Measurements from ENCODE around the gene CCNK. TPM values are rescaled to one million over a fixed set of nuclear protein-coding genes. Genes with fewer than 3 reads are reported as not detected.

CCNK gene
- total RNA-seq, 1 donor from 2014 or later, result 80.8 TPM

GRCh38 chr14:99513946-99514551 is 32.8 kb downstream of the CCNK start:
- H3K9me3 Mint-ChIP-seq, result no peaks in the 10 kb centered on the region
- no peak overlapping the region for H3K4me3 Mint-ChIP-seq
- H3K27ac Mint-ChIP-seq, result no peak overlapping the region
- no peak for DNase-seq (ENCODE audit: low spot score)
- no peaks in the 10 kb centered on the region for H3K27me3 Mint-ChIP-seq (ENCODE audit: insufficient read depth)
- no peaks in the 10 kb centered on the region for H3K4me1 Mint-ChIP-seq (ENCODE audit: low read depth)
- peaks cover 8% of the 10 kb centered on the region for H3K36me3 Mint-ChIP-seq (ENCODE audit: low read depth)
- intact Hi-C loops (cut with micrococcal nuclease), result no loop called here

GRCh38 chr14:99514552-99515300 is 33.5 kb downstream of the CCNK start:
- DNase-seq (ENCODE audit: low spot score), result no peak
- no peaks in the 10 kb centered on the region for H3K9me3 Mint-ChIP-seq
- intact Hi-C loops (cut with micrococcal nuclease), result no loop called here
- no peaks in the 10 kb centered on the region for H3K4me1 Mint-ChIP-seq (ENCODE audit: low read depth)
- H3K27ac Mint-ChIP-seq, result no peak overlapping the region
- peaks cover 2% of the 10 kb centered on the region for H3K36me3 Mint-ChIP-seq (ENCODE audit: low read depth)
- no peak overlapping the region for H3K4me3 Mint-ChIP-seq
- no peaks in the 10 kb centered on the region for H3K27me3 Mint-ChIP-seq (ENCODE audit: insufficient read depth)

- Mint-ChIP-seq H3K4me3 (no peak overlapping the region), H3K9me3 (no peaks in the 10 kb centered on the region), H3K4me1 (ENCODE audit: low read depth) (no peaks in the 10 kb centered on the region), H3K27me3 (ENCODE audit: insufficient read depth) (no peaks in the 10 kb centered on the region), H3K36me3 (ENCODE audit: low read depth) (peaks cover 1% of the 10 kb centered on the region), H3K27ac (no peak overlapping the region)
- intact Hi-C loops (cut with micrococcal nuclease), result no loop called here
- no peak for DNase-seq (ENCODE audit: low spot score)
These were observed 34.3 kb downstream of the CCNK start for GRCh38 chr14:99515301-99516155.

- no peak overlapping the region for H3K4me3 Mint-ChIP-seq
- no peak for DNase-seq (ENCODE audit: low spot score)
- H3K4me1 Mint-ChIP-seq (ENCODE audit: low read depth), result no peaks in the 10 kb centered on the region
- H3K27me3 Mint-ChIP-seq (ENCODE audit: insufficient read depth), result no peaks in the 10 kb centered on the region
- peaks cover 1% of the 10 kb centered on the region for H3K36me3 Mint-ChIP-seq (ENCODE audit: low read depth)
- intact Hi-C loops (cut with micrococcal nuclease), result no loop called here
- H3K27ac Mint-ChIP-seq, result no peak overlapping the region
- no peaks in the 10 kb centered on the region for H3K9me3 Mint-ChIP-seq
These were observed 35.1 kb downstream of the CCNK start for GRCh38 chr14:99516156-99516870.

- Mint-ChIP-seq H3K4me3 (no peak overlapping the region), H3K9me3 (no peaks in the 10 kb centered on the region), H3K27me3 (ENCODE audit: insufficient read depth) (no peaks in the 10 kb centered on the region), H3K36me3 (ENCODE audit: low read depth) (no peaks in the 10 kb centered on the region), H3K27ac (no peak overlapping the region), H3K4me1 (ENCODE audit: low read depth) (no peaks in the 10 kb centered on the region)
- intact Hi-C loops (cut with micrococcal nuclease), result no loop called here
- no peak for DNase-seq (ENCODE audit: low spot score)
These were observed 35.8 kb downstream of the CCNK start for GRCh38 chr14:99516871-99517642.

GRCh38 chr14:99517643-99518381 is 36.6 kb downstream of the CCNK start:
- intact Hi-C loops (cut with micrococcal nuclease), result loop anchor here (1.0 kb wide), 2 partner anchors 111 to 367 kb away; no protein-coding TSS in a partner anchor
- Mint-ChIP-seq H3K4me3 (no peak overlapping the region), H3K36me3 (ENCODE audit: low read depth) (no peaks in the 10 kb centered on the region), H3K9me3 (no peaks in the 10 kb centered on the region), H3K4me1 (ENCODE audit: low read depth) (no peaks in the 10 kb centered on the region), H3K27ac (no peak overlapping the region), H3K27me3 (ENCODE audit: insufficient read depth) (no peaks in the 10 kb centered on the region)
- DNase-seq (ENCODE audit: low spot score), result no peak

GRCh38 chr14:99518441-99519346 is 37.5 kb downstream of the CCNK start:
- H3K9me3 Mint-ChIP-seq, result no peaks in the 10 kb centered on the region
- no peak overlapping the region for H3K27ac Mint-ChIP-seq
- intact Hi-C loops (cut with micrococcal nuclease), result loop anchor here (1.0 kb wide), 2 partner anchors 111 to 367 kb away; no protein-coding TSS in a partner anchor
- no peaks in the 10 kb centered on the region for H3K36me3 Mint-ChIP-seq (ENCODE audit: low read depth)
- H3K4me3 Mint-ChIP-seq, result no peak overlapping the region
- no peaks in the 10 kb centered on the region for H3K4me1 Mint-ChIP-seq (ENCODE audit: low read depth)
- no peaks in the 10 kb centered on the region for H3K27me3 Mint-ChIP-seq (ENCODE audit: insufficient read depth)
- DNase-seq (ENCODE audit: low spot score), result peak; percentile 71

GRCh38 chr14:99519347-99519881 is 38.2 kb downstream of the CCNK start:
- H3K4me1 Mint-ChIP-seq (ENCODE audit: low read depth), result no peaks in the 10 kb centered on the region
- no peak overlapping the region for H3K27ac Mint-ChIP-seq
- H3K4me3 Mint-ChIP-seq, result no peak overlapping the region
- H3K36me3 Mint-ChIP-seq (ENCODE audit: low read depth), result no peaks in the 10 kb centered on the region
- no peaks in the 10 kb centered on the region for H3K9me3 Mint-ChIP-seq
- H3K27me3 Mint-ChIP-seq (ENCODE audit: insufficient read depth), result no peaks in the 10 kb centered on the region
- no peak for DNase-seq (ENCODE audit: low spot score)
- intact Hi-C loops (cut with micrococcal nuclease), result no loop called here

- Mint-ChIP-seq H3K36me3 (ENCODE audit: low read depth) (no peaks in the 10 kb centered on the region), H3K4me1 (ENCODE audit: low read depth) (peaks cover 3% of the 10 kb centered on the region), H3K27me3 (ENCODE audit: insufficient read depth) (no peaks in the 10 kb centered on the region), H3K27ac (no peak overlapping the region), H3K9me3 (no peaks in the 10 kb centered on the region), H3K4me3 (no peak overlapping the region)
- no peak for DNase-seq (ENCODE audit: low spot score)
- intact Hi-C loops (cut with micrococcal nuclease), result no loop called here
These were observed 38.8 kb downstream of the CCNK start for GRCh38 chr14:99519931-99520421.

- Mint-ChIP-seq H3K36me3 (ENCODE audit: low read depth) (no peaks in the 10 kb centered on the region), H3K27me3 (ENCODE audit: insufficient read depth) (no peaks in the 10 kb centered on the region), H3K4me3 (no peak overlapping the region), H3K4me1 (ENCODE audit: low read depth) (peaks cover 7% of the 10 kb centered on the region), H3K27ac (no peak overlapping the region), H3K9me3 (no peaks in the 10 kb centered on the region)
- intact Hi-C loops (cut with micrococcal nuclease), result no loop called here
- DNase-seq (ENCODE audit: low spot score), result no peak
These were observed 39.4 kb downstream of the CCNK start for GRCh38 chr14:99520571-99521081.
